Gastrocnemius medialis (tissue), 4 donors: ENCODE data around the gene IQCE. TPM values are rescaled to one million over a fixed set of nuclear protein-coding genes. Genes with fewer than 3 reads are reported as not detected.

Experiments used
- ATAC-seq, 2 donors: fragments of 150-250 bp; one replicate each; pipeline ENCODE4 v1.9.1; 2016
- DNase-seq, 2 donors: peaks; one replicate each; pipeline ENCODE4 v3.0.0-alpha.2; 2019
- H3K27ac ChIP-seq, 4 donors: fragments of 200-600 bp; sonication (generic); 1 replicate in 1 of 4; 2 replicates in 3 of 4; pipeline ENCODE4 v1.5.1; 2016 to 2018; ENCODE audit warnings: mild to moderate bottlenecking in 2 of 4, moderate library complexity in 1 of 4
- H3K27me3 ChIP-seq, 3 donors: fragments of 200-600 bp; sonication (generic) in 2 of 3; 1 replicate in 1 of 3; 2 replicates in 2 of 3; pipeline versions ENCODE4 v1.5.1 to v1.6.0; 2016 to 2019; ENCODE audit warnings: mild to moderate bottlenecking in 1 of 3, moderate library complexity in 1 of 3
- H3K36me3 ChIP-seq, 2 donors: fragments of 200-600 bp; sonication (generic) in 1 of 2; one replicate each; pipeline ENCODE4 v1.5.1; 2017 to 2018
- H3K4me1 ChIP-seq, 2 donors: fragments of 200-600 bp; sonication (generic) in 1 of 2; one replicate each; pipeline ENCODE4 v1.5.1; 2016 to 2017; ENCODE audit warnings: mild to moderate bottlenecking in 2 of 2
- H3K4me3 ChIP-seq, 4 donors: fragments of 200-600 bp; sonication (generic) in 3 of 4; 1 replicate in 1 of 4; 2 replicates in 3 of 4; pipeline ENCODE4 v1.5.1; 2016 to 2019; ENCODE audit warnings: mild to moderate bottlenecking in 2 of 4
- H3K9me3 ChIP-seq, 3 donors: fragments of 200-600 bp; sonication (generic) in 2 of 3; 1 replicate in 1 of 3; 2 replicates in 2 of 3; pipeline ENCODE4 v1.5.1; 2016 to 2019
- POLR2A ChIP-seq, 2 donors: fragments of 450-650 bp; IDR thresholded peaks; one replicate each; pipeline ENCODE4 v1.6.1; 2017; ENCODE audit warnings: antibody characterized with exemption in 2 of 2, mild to moderate bottlenecking in 2 of 2, moderate library complexity in 2 of 2
- in situ Hi-C, 4 donors: fragments of 200-750 bp; cut with MboI; loops; one replicate each; pipeline versions ENCODE4 v1.15.0 to v1.8.0; 2017; ENCODE audit warnings: low sequenced_read_pairs in 4 of 4
- intact Hi-C: fragments of 100-400 bp; cut with DNase I; formaldehyde crosslinking; loops from one replicate; pipeline ENCODE4 v1.15.1; 2023; ENCODE audit warnings: low total_unique reads
- total RNA-seq, 4 donors: library from RNA; depleted of rRNA; stranded (reverse); fragments of >200 nt; gene quantifications; one replicate each; pipeline versions ENCODE4 v1.1.0 to v1.2.3, GENCODE V29; 2016
- TF ChIP-seq, protein P1 (sequence below), 5 experiments: fragments of 450-650 bp in 3 of 5; fragments of 200-600 bp in 2 of 5; sonication (generic) in 2 of 5; IDR thresholded peaks in 4 of 5; conservative IDR thresholded peaks in 1 of 5; 1 replicate in 4 of 5; 2 replicates in 1 of 5; pipeline ENCODE4 v1.5.1; 2016 to 2019; ENCODE audit warnings: antibody characterized with exemption in 5 of 5, mild to moderate bottlenecking in 3 of 5, moderate library complexity in 3 of 5

Gene IQCE
- total RNA-seq, 4 donors from 2014 or later, result 6.3 to 11.5 (median 8.8) TPM

DNA sequence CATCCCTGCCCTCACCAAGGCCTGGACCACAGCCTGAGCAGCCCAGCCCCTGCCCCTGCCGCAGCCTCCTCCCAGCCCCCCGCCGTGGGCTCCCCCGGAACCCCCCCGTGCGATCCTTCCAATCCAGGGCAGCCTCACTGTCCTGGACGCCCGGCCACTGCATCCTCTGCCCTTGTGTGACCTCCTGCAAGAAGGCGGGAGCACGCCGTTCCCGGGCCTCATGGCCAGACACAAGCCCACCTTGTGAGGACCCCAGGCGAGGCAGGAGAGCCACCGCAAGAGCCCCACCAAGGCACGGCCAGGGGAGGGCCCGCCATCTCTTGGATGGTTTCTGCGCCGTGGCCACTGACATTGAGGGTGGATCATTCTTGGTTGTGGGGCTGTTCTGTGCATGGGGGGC lies 47.0 kb upstream of the IQCE start:
- no peak for ATAC-seq

DNA sequence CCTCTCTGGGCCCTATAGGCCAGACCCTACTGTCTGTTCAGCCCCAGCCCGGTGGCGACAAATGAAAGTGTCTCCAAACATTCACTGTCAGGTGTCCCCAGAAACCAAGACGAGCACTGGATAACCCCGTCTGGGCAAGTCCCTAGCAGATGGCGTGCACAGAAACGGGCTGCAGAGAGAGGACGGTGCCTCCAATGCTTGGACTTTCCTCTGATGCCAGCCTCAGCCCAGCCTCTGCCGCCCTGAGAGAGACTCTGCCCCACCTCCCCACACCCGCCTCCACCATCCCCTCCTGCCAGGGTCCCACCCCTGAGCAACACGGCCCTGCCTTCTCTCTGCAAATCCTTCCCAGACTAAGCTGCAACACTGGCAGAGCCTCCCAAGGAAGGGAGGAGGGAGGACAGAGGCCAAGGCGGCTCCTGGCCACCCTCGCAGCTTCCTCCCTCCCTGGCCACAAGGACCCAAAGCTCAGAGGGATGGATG lies 46.6 kb upstream of the IQCE start:
- in situ Hi-C loops, result no loop called here
- ATAC-seq, result no peak
- H3K4me1 ChIP-seq, result peaks cover 20 to 25% of the 10 kb centered on the region in 2 donors

More for the DNA sequence above, 47.0 kb upstream of the IQCE start:
- Histone ChIP-seq H3K27me3 (no peaks in the 10 kb centered on the region), H3K4me3 (no peak overlapping the region), H3K4me1 (peaks cover 20 to 25% of the 10 kb centered on the region in 2 donors), H3K36me3 (no peaks in the 10 kb centered on the region), H3K27ac (no peak overlapping the region), H3K9me3 (no peaks in the 10 kb centered on the region)
- in situ Hi-C loops, result no loop called here
- TF ChIP-seq, protein P1, sequence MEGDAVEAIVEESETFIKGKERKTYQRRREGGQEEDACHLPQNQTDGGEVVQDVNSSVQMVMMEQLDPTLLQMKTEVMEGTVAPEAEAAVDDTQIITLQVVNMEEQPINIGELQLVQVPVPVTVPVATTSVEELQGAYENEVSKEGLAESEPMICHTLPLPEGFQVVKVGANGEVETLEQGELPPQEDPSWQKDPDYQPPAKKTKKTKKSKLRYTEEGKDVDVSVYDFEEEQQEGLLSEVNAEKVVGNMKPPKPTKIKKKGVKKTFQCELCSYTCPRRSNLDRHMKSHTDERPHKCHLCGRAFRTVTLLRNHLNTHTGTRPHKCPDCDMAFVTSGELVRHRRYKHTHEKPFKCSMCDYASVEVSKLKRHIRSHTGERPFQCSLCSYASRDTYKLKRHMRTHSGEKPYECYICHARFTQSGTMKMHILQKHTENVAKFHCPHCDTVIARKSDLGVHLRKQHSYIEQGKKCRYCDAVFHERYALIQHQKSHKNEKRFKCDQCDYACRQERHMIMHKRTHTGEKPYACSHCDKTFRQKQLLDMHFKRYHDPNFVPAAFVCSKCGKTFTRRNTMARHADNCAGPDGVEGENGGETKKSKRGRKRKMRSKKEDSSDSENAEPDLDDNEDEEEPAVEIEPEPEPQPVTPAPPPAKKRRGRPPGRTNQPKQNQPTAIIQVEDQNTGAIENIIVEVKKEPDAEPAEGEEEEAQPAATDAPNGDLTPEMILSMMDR (IDR thresholded peaks at IDR 0.05 in 4 of 5, conservative IDR thresholded peaks at IDR 0.05 in 1 of 5), result no peak
- no peak for TF ChIP-seq POLR2A (IDR thresholded peaks at IDR 0.05)
- DNase-seq, result no peak
- intact Hi-C loops, result no loop called here

DNA sequence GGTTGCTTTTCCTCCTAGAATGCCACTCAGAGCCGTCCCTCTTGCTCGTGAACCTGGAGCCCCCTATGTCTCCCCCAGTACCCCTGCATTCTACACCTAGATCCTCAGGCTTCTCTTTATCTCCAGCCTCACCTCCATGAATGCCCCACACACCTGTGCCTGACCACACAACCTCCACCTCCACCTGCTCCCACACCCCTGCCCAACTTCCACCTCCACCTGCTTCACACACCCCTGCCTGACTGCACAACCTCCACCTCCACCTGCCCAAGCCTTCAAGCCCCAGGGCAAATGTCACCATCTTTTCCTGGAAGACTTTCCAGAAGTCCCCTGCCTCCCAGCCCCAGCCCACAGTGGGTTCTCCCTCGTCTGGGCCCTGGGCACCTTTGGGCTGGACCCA lies 46.1 kb upstream of the IQCE start:
- Histone ChIP-seq H3K27me3 (no peaks in the 10 kb centered on the region), H3K4me1 (peaks cover 18 to 22% of the 10 kb centered on the region in 2 donors), H3K27ac (no peak overlapping the region), H3K4me3 (no peak overlapping the region), H3K36me3 (no peaks in the 10 kb centered on the region), H3K9me3 (no peaks in the 10 kb centered on the region)
- DNase-seq (no peak), ATAC-seq (no peak)
- TF ChIP-seq, protein P1 (IDR thresholded peaks at IDR 0.05 in 4 of 5, conservative IDR thresholded peaks at IDR 0.05 in 1 of 5), result no peak
- TF ChIP-seq POLR2A (IDR thresholded peaks at IDR 0.05), result no peak
- in situ Hi-C loops, result no loop called here
- intact Hi-C loops, result no loop called here

More for the DNA sequence above, 46.6 kb upstream of the IQCE start:
- Histone ChIP-seq H3K27me3 (no peaks in the 10 kb centered on the region), H3K4me3 (no peak overlapping the region), H3K36me3 (no peaks in the 10 kb centered on the region), H3K9me3 (no peaks in the 10 kb centered on the region), H3K27ac (no peak overlapping the region)
- no peak for TF ChIP-seq POLR2A (IDR thresholded peaks at IDR 0.05)
- TF ChIP-seq, protein P1 (IDR thresholded peaks at IDR 0.05 in 4 of 5, conservative IDR thresholded peaks at IDR 0.05 in 1 of 5), result no peak
- DNase-seq, result no peak
- intact Hi-C loops, result no loop called here

DNA sequence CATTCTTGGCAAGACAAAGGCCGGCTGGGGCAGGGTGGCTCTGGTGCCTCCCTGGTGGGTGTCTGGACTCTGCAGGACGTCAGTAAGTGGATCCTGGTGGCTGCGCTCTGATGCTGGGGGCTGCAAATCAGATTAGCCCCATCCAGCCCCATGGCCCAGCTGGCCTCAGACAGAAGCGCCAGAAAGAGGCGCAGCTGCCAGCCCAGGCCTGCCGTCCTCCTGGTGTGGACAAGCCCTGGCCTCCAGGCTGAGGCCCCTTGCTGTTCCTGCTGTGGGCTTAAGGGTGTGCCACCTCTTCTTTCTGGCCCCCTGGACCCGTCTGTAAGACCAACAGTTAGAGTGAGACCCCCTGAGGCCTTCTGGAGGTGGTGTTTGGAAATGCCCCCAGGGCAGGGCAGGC lies 45.1 kb upstream of the IQCE start:
- ATAC-seq (no peak), DNase-seq (no peak)
- intact Hi-C loops, result no loop called here
- Histone ChIP-seq H3K27ac (no peak overlapping the region), H3K27me3 (no peaks in the 10 kb centered on the region), H3K4me1 (peaks cover 8 to 12% of the 10 kb centered on the region in 2 donors), H3K36me3 (no peaks in the 10 kb centered on the region), H3K9me3 (no peaks in the 10 kb centered on the region), H3K4me3 (no peak overlapping the region)
- in situ Hi-C loops, result no loop called here
- TF ChIP-seq, protein P1 (IDR thresholded peaks at IDR 0.05 in 4 of 5, conservative IDR thresholded peaks at IDR 0.05 in 1 of 5), result no peak
- TF ChIP-seq POLR2A (IDR thresholded peaks at IDR 0.05), result no peak
